Breast epithelium (tissue), 3 donors: Measurements from ENCODE around the gene GTF2H4.

Source experiments
- CTCF ChIP-seq, 3 donors: fragments of 450-650 bp; IDR thresholded peaks; one replicate each; pipeline ENCODE4 v1.5.1; 2016 to 2017; ENCODE audit warnings: antibody characterized with exemption in 3 of 3, mild to moderate bottlenecking in 3 of 3, moderate library complexity in 3 of 3
- POLR2AphosphoS5 ChIP-seq, 3 donors: sonication (generic); formaldehyde crosslinking; IDR thresholded peaks; one replicate each; pipeline ENCODE4 v1.6.1; 2017; ENCODE audit warnings: antibody characterized with exemption in 3 of 3

DNA sequence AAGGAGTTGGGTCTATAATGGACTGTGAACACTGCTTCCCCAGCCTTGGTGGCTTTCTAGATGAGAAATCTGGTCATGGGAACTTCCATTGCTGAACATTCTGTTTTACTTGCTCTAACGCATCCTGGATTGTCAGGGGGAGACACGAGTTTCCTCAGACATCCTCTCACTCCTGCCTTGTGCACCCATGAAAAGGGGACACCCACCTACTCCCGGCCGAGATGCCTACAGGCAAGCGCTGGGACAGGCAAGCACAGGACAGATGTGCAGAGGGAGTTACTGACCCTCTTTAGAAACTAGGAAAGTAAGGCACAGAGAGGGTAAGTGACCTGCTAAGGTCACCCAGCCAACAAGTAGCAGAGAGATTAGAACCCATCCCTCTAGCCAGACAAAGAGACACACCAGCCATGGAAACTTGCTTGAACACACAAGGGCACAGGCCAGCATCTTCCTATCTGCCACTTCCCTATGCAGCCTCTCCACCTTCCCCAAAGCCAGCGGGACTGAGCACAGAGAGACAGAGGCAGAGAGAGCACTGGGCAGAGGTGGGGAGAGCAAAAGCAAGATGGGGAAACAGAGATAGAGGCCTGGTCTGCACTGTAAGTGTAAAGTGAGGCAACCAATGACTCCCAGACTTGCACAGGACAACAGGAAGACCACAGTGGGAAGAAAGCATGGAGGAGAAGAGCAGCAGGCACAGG is 24.8 kb downstream of the GTF2H4 start:
- TF ChIP-seq POLR2AphosphoS5 (IDR thresholded peaks at IDR 0.05) (no peak), CTCF (IDR thresholded peaks at IDR 0.05) (no peak)
